Caco-2 (cell line): Measurements from ENCODE around the gene TOR1AIP1. TPM values are rescaled to one million over a fixed set of nuclear protein-coding genes. Genes with fewer than 3 reads are reported as not detected.

Source experiments
- BruUV-seq: library from RNA; stranded (reverse); fragments of 400-500 nt; replicated peaks from 2 replicates; lab custom pipeline; 2021; lab: Mats Ljungman, UMichigan
- CTCF ChIA-PET: fragments of 300-600 bp; sonication (Branson Sonifier 250); formaldehyde crosslinking; loops from one replicate; lab custom pipeline; 2022; ENCODE audit warnings: antibody characterized with exemption; lab: Charles Lee
- POLR2A ChIA-PET: fragments of 300-600 bp; sonication (Branson Sonifier 250); formaldehyde crosslinking; loops from one replicate; lab custom pipeline; 2022; ENCODE audit warnings: antibody characterized with exemption; lab: Charles Lee
- DNase-seq, 2 experiments: peaks; one replicate each; pipeline versions ENCODE4 v3.0.0 to v3.0.0-alpha.2; 2020 to 2022
- H3K27me3 ChIP-seq: replicated peaks from 2 replicates; pipeline ENCODE4 v1.6.0; 2011; ENCODE audit warnings: low read length; ENCODE audit not compliant: control insufficient read depth, insufficient read depth
- H3K36me3 ChIP-seq: 2 replicates; pipeline ENCODE4 v1.5.1; 2011; ENCODE audit warnings: low read length; ENCODE audit not compliant: control insufficient read depth, insufficient read depth
- H3K4me1 ChIP-seq: fragments of 250-450 bp; sonication (Bioruptor Pico); 2 replicates; pipeline ENCODE4 v1.5.1; 2020; ENCODE audit warnings: mild to moderate bottlenecking
- H3K4me3 ChIP-seq: 2 replicates; pipeline ENCODE4 v1.5.1; 2011; ENCODE audit warnings: low read depth, mild to moderate bottlenecking, control low read depth, low read length
- H3K9me3 ChIP-seq: fragments of 250-450 bp; sonication (Bioruptor Pico); 2 replicates; pipeline ENCODE4 v1.5.1; 2020; ENCODE audit warnings: mild to moderate bottlenecking, moderate library complexity
- H3K27ac Mint-ChIP-seq: one replicate; pipeline ENCODE4 v1.8.0; 2022; ENCODE audit warnings: mixed read lengths; ENCODE audit not compliant: unreplicated experiment
- H3K27me3 Mint-ChIP-seq: one replicate; pipeline ENCODE4 v1.8.0; 2022; ENCODE audit warnings: mixed read lengths; ENCODE audit not compliant: insufficient read depth, unreplicated experiment
- H3K36me3 Mint-ChIP-seq: one replicate; pipeline ENCODE4 v1.8.0; 2022; ENCODE audit warnings: mild to moderate bottlenecking, mixed read lengths; ENCODE audit not compliant: insufficient read depth, unreplicated experiment
- H3K4me1 Mint-ChIP-seq: one replicate; pipeline ENCODE4 v1.8.0; 2022; ENCODE audit warnings: low read depth, mixed read lengths; ENCODE audit not compliant: unreplicated experiment
- H3K4me3 Mint-ChIP-seq: one replicate; pipeline ENCODE4 v1.8.0; 2022; ENCODE audit warnings: mild to moderate bottlenecking, moderate library complexity, mixed read lengths; ENCODE audit not compliant: unreplicated experiment
- H3K9me3 Mint-ChIP-seq: one replicate; pipeline ENCODE4 v1.8.0; 2022; ENCODE audit warnings: mixed read lengths; ENCODE audit not compliant: unreplicated experiment
- intact Hi-C: fragments of 100-400 bp; cut with micrococcal nuclease; formaldehyde crosslinking; loops from one replicate; pipeline ENCODE4 v1.10.0; 2022; ENCODE audit not compliant: unreplicated experiment
- total RNA-seq: library from RNA; stranded (reverse); gene quantifications from 2 replicates; pipeline ENCODE4 v1.2.3, GENCODE V29; 2022
- TF ChIP-seq, protein P1 (sequence below), 2 experiments: fragments of 200-600 bp in 1 of 2; IDR thresholded peaks; 1 replicate in 1 of 2; 2 replicates in 1 of 2; pipeline versions ENCODE4 v1.5.1 to v1.8.0; 2011 to 2022; ENCODE audit warnings: antibody characterized with exemption in 1 of 2, control low read depth in 1 of 2, inconsistent platforms in 1 of 2, low read depth in 1 of 2, low read length in 1 of 2, mild to moderate bottlenecking in 1 of 2, moderate library complexity in 1 of 2; ENCODE audit not compliant: insufficient read depth in 1 of 2, severe bottlenecking in 1 of 2, unreplicated experiment in 1 of 2

The TOR1AIP1 gene
- total RNA-seq, 1 experiment from 2014 or later = 30.3 TPM

- H3K27ac Mint-ChIP-seq = no peak overlapping the region
- TF ChIP-seq, protein P1, sequence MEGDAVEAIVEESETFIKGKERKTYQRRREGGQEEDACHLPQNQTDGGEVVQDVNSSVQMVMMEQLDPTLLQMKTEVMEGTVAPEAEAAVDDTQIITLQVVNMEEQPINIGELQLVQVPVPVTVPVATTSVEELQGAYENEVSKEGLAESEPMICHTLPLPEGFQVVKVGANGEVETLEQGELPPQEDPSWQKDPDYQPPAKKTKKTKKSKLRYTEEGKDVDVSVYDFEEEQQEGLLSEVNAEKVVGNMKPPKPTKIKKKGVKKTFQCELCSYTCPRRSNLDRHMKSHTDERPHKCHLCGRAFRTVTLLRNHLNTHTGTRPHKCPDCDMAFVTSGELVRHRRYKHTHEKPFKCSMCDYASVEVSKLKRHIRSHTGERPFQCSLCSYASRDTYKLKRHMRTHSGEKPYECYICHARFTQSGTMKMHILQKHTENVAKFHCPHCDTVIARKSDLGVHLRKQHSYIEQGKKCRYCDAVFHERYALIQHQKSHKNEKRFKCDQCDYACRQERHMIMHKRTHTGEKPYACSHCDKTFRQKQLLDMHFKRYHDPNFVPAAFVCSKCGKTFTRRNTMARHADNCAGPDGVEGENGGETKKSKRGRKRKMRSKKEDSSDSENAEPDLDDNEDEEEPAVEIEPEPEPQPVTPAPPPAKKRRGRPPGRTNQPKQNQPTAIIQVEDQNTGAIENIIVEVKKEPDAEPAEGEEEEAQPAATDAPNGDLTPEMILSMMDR (IDR thresholded peaks at IDR 0.05; ENCODE audit: insufficient read depth in 1 of 2, low read depth in 1 of 2, low read length in 1 of 2, severe bottlenecking in 1 of 2, unreplicated experiment in 1 of 2) = no peak
- no peak for DNase-seq
- no peak overlapping the region for H3K4me3 Mint-ChIP-seq
- H3K9me3 Mint-ChIP-seq = no peaks in the 10 kb centered on the region
- intact Hi-C loops = no loop called here
- peaks cover 10% of the 10 kb centered on the region for H3K4me1 ChIP-seq
- H3K27me3 ChIP-seq = no peaks in the 10 kb centered on the region
- no TSS peak for BruUV-seq
- H3K4me1 Mint-ChIP-seq = peaks cover 9% of the 10 kb centered on the region
- ChIA-PET CTCF (no interaction called here), POLR2A (no interaction called here)
- H3K4me3 ChIP-seq = no peak overlapping the region
- no peaks in the 10 kb centered on the region for H3K36me3 Mint-ChIP-seq
- H3K9me3 ChIP-seq = no peaks in the 10 kb centered on the region
- peaks cover 5% of the 10 kb centered on the region for H3K27me3 Mint-ChIP-seq
- H3K36me3 ChIP-seq = no peaks in the 10 kb centered on the region
These were observed 44.1 kb downstream of the TOR1AIP1 start for GRCh38 chr1:179925922-179926849.

DNA sequence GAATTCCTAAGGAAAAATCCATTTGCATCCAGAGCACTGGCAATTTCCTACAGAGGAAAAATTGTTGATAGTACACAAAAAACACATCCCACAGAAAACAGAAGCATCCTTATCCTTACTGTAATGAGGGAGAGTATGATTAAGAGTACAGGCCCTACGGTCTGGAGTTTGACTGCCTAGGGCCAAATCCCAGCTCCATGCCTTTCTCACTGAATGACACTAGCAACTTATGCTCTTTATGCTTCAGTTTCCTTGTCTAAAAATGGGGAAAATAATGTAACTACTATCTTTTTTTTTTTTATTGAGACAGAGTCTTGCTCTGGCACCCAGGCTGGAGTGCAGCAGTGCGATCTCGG lies 44.7 kb downstream of the TOR1AIP1 start:
- H3K36me3 Mint-ChIP-seq = no peaks in the 10 kb centered on the region
- POLR2A ChIA-PET = no interaction called here
- H3K27me3 Mint-ChIP-seq = peaks cover 5% of the 10 kb centered on the region
- Histone ChIP-seq H3K27me3 (no peaks in the 10 kb centered on the region), H3K4me3 (no peak overlapping the region), H3K36me3 (no peaks in the 10 kb centered on the region), H3K4me1 (peaks cover 13% of the 10 kb centered on the region), H3K9me3 (no peaks in the 10 kb centered on the region)
- H3K4me1 Mint-ChIP-seq = peaks cover 9% of the 10 kb centered on the region
- H3K4me3 Mint-ChIP-seq = no peak overlapping the region
- DNase-seq = no peak
- intact Hi-C loops = no loop called here
- no peaks in the 10 kb centered on the region for H3K9me3 Mint-ChIP-seq
- BruUV-seq = no TSS peak
- TF ChIP-seq, protein P1 (IDR thresholded peaks at IDR 0.05; ENCODE audit: insufficient read depth in 1 of 2, low read depth in 1 of 2, low read length in 1 of 2, severe bottlenecking in 1 of 2, unreplicated experiment in 1 of 2) = no peak
- H3K27ac Mint-ChIP-seq = no peak overlapping the region
- CTCF ChIA-PET = no interaction called here

GRCh38 chr1:179929955-179930798 lies 48.1 kb downstream of the TOR1AIP1 start:
- peaks cover 12% of the 10 kb centered on the region for H3K27me3 Mint-ChIP-seq
- H3K9me3 ChIP-seq = no peaks in the 10 kb centered on the region
- H3K36me3 ChIP-seq = no peaks in the 10 kb centered on the region
- H3K9me3 Mint-ChIP-seq = no peaks in the 10 kb centered on the region
- BruUV-seq = no TSS peak
- intact Hi-C loops = loop anchor here (1.0 to 2.0 kb wide), 4 partner anchors 24 to 227 kb away; partner anchors contain the start of genes CEP350 and TOR1AIP1
- no peaks in the 10 kb centered on the region for H3K36me3 Mint-ChIP-seq
- ChIA-PET POLR2A (no interaction called here), CTCF (interaction anchor here (0.7 to 2.1 kb wide), 7 partner anchors 18 to 258 kb away, joined by 3 to 5 read pairs (median 4); partner anchors contain the start of gene CEP350)
- H3K27ac Mint-ChIP-seq = no peak overlapping the region
- peak; percentile 73 to 79 for DNase-seq
- H3K4me3 Mint-ChIP-seq = peak overlapping the region; percentile 34
- TF ChIP-seq, protein P1 (IDR thresholded peaks at IDR 0.05; ENCODE audit: insufficient read depth in 1 of 2, low read depth in 1 of 2, low read length in 1 of 2, severe bottlenecking in 1 of 2, unreplicated experiment in 1 of 2) = no peak
- H3K4me3 ChIP-seq = no peak overlapping the region
- H3K4me1 ChIP-seq = peaks cover 13% of the 10 kb centered on the region
- no peaks in the 10 kb centered on the region for H3K27me3 ChIP-seq
- peaks cover 9% of the 10 kb centered on the region for H3K4me1 Mint-ChIP-seq
